CD14-positive monocyte (primary cell): ENCODE measurements around the gene IL36RN. TPM values are rescaled to one million over a fixed set of nuclear protein-coding genes. Genes with fewer than 3 reads are reported as not detected.
A peak's percentile ranks its signal among the peaks of the same experiment; 100 is the strongest.

Experiments
- DNase-seq, 3 donors: peaks; one replicate each; pipeline ENCODE4 v3.0.0-alpha.2; 2011 to 2022
- H2AFZ ChIP-seq: 2 replicates; pipeline ENCODE4 v1.6.0; 2012; ENCODE audit warnings: mild to moderate bottlenecking, low read depth, low read length, inconsistent platforms; ENCODE audit not compliant: insufficient read depth, poor library complexity, severe bottlenecking
- H3K27ac ChIP-seq, 2 donors: 1 replicate in 1 of 2; 2 replicates in 1 of 2; pipeline ENCODE4 v1.5.1; 2012 to 2013; ENCODE audit warnings: low read length in 2 of 2, control low read depth in 1 of 2, inconsistent platforms in 1 of 2, low read depth in 1 of 2, mild to moderate bottlenecking in 1 of 2
- H3K27me3 ChIP-seq, 2 donors: one replicate each; pipeline versions ENCODE4 v1.6.0 to v1.6.1; 2011 to 2013; ENCODE audit warnings: low read length in 2 of 2; ENCODE audit not compliant: control insufficient read depth in 2 of 2, insufficient read depth in 2 of 2
- H3K36me3 ChIP-seq, 2 donors: replicated peaks in 1 of 2; 1 replicate in 1 of 2; 2 replicates in 1 of 2; pipeline versions ENCODE4 v1.5.1 to v1.6.1; 2012 to 2013; ENCODE audit warnings: low read length in 2 of 2, control low read depth in 1 of 2, inconsistent platforms in 1 of 2, mild to moderate bottlenecking in 1 of 2; ENCODE audit not compliant: insufficient read depth in 2 of 2, control insufficient read depth in 1 of 2
- H3K4me1 ChIP-seq, 2 donors: 1 replicate in 1 of 2; 2 replicates in 1 of 2; pipeline versions ENCODE4 v1.5.1 to v1.6.1; 2012 to 2013; ENCODE audit warnings: low read length in 2 of 2, control low read depth in 1 of 2, inconsistent platforms in 1 of 2, mild to moderate bottlenecking in 1 of 2, moderate library complexity in 1 of 2; ENCODE audit not compliant: insufficient read depth in 2 of 2, control insufficient read depth in 1 of 2
- H3K4me2 ChIP-seq: replicated peaks from 2 replicates; pipeline ENCODE3; 2012; ENCODE audit warnings: low read length, moderate library complexity, mild to moderate bottlenecking; ENCODE audit not compliant: poor library complexity, severe bottlenecking; ENCODE audit errors: extremely low read depth
- H3K4me3 ChIP-seq, 3 experiments: fragments of 200-600 bp in 1 of 3; sonication (generic) in 1 of 3; replicated peaks in 1 of 3; 1 replicate in 2 of 3; 2 replicates in 1 of 3; pipeline ENCODE4 v1.5.1; 2011 to 2013; ENCODE audit warnings: low read length in 3 of 3, mild to moderate bottlenecking in 3 of 3, control low read depth in 2 of 3, low read depth in 2 of 3, inconsistent platforms in 1 of 3, moderate library complexity in 1 of 3
- H3K79me2 ChIP-seq: 2 replicates; pipeline ENCODE4 v1.6.0; 2012; ENCODE audit warnings: mild to moderate bottlenecking, control low read depth, inconsistent platforms, low read length, moderate library complexity; ENCODE audit not compliant: insufficient read depth
- H3K9ac ChIP-seq: 2 replicates; pipeline ENCODE4 v1.6.0; 2017; ENCODE audit warnings: low read length, mild to moderate bottlenecking; ENCODE audit not compliant: insufficient read depth, poor library complexity, severe bottlenecking
- H3K9me3 ChIP-seq, 2 donors: replicated peaks in 1 of 2; 1 replicate in 1 of 2; 2 replicates in 1 of 2; pipeline versions ENCODE4 v1.5.1 to v1.6.1; 2012 to 2013; ENCODE audit warnings: low read length in 2 of 2, control low read depth in 1 of 2; ENCODE audit not compliant: control insufficient read depth in 1 of 2, insufficient read depth in 1 of 2
- H4K20me1 ChIP-seq: 2 replicates; pipeline ENCODE4 v1.6.0; 2012; ENCODE audit warnings: mild to moderate bottlenecking, low read length, control low read depth, moderate library complexity; ENCODE audit not compliant: insufficient read depth
- H3K27ac Mint-ChIP-seq, 7 donors: one replicate each; pipeline ENCODE4 v1.8.0; 2020; ENCODE audit warnings: mild to moderate bottlenecking in 7 of 7, mixed read lengths in 7 of 7, moderate library complexity in 6 of 7, inconsistent platforms in 2 of 7
- H3K27me3 Mint-ChIP-seq, 3 donors: one replicate each; pipeline ENCODE4 v1.8.0; 2021 to 2022; ENCODE audit warnings: low read depth in 3 of 3, mild to moderate bottlenecking in 3 of 3, mixed read lengths in 3 of 3, moderate library complexity in 3 of 3, inconsistent platforms in 1 of 3
- H3K36me3 Mint-ChIP-seq, 2 donors: one replicate each; pipeline ENCODE4 v1.8.0; 2020; ENCODE audit warnings: mixed read lengths in 2 of 2, inconsistent platforms in 1 of 2, mild to moderate bottlenecking in 1 of 2
- H3K4me1 Mint-ChIP-seq: one replicate; pipeline ENCODE4 v1.8.0; 2020; ENCODE audit warnings: mild to moderate bottlenecking, mixed read lengths
- H3K4me3 Mint-ChIP-seq, 2 donors: one replicate each; pipeline ENCODE4 v1.8.0; 2020; ENCODE audit warnings: mild to moderate bottlenecking in 2 of 2, mixed read lengths in 2 of 2, moderate library complexity in 1 of 2
- H3K9me3 Mint-ChIP-seq, 7 donors: one replicate each; pipeline ENCODE4 v1.8.0; 2020 to 2022; ENCODE audit warnings: mixed read lengths in 7 of 7, mild to moderate bottlenecking in 6 of 7, moderate library complexity in 6 of 7, inconsistent platforms in 2 of 7
- CTCF ChIP-seq: fragments of 200-600 bp; IDR thresholded peaks from one replicate; pipeline ENCODE4 v1.8.0; 2022; ENCODE audit warnings: antibody characterized with exemption, mild to moderate bottlenecking
- WGBS: methylation state at CpG from one replicate; pipeline ENCODE4 v1.1.5; 2013; ENCODE audit warnings: missing lambda C conversion rate; ENCODE audit not compliant: insufficient coverage; 5-methylcytosine and 5-hydroxymethylcytosine counted together
- intact Hi-C, 2 donors: fragments of 100-400 bp; cut with micrococcal nuclease; formaldehyde crosslinking; loops; one replicate each; pipeline versions ENCODE4 v1.15.0 to v1.15.1; 2023
- polyA plus RNA-seq, 3 donors: library from polyadenylated mRNA; depleted of rRNA in 1 of 3; unstranded in 2 of 3; stranded (reverse) in 1 of 3; fragments of 300-500 nt in 2 of 3; fragments of >200 nt in 1 of 3; fragmentation: Illumina TruSeq in 2 of 3; gene quantifications; 1 replicate in 2 of 3; 2 replicates in 1 of 3; pipeline ENCODE4 v1.2.3, GENCODE V29; 2012 to 2021

The IL36RN gene
- polyA plus RNA-seq, 3 donors, result not detected

- peaks cover 8% of the 10 kb centered on the region for H3K4me1 Mint-ChIP-seq
- 20% methylated on average over 1 of the region's 1 CpG for WGBS
Measured at GRCh38 chr2:113028112-113028511, 30.9 kb upstream of the IL36RN start.

GRCh38 chr2:113032737-113033136 lies 26.3 kb upstream of the IL36RN start:
- Mint-ChIP-seq H3K9me3 (peaks cover 0 to 3% (median 0%) of the 10 kb centered on the region in 7 donors), H3K27ac (peak overlapping the region in 1 of 7 donors; percentile 33), H3K27me3 (peaks cover 14 to 20% (median 18%) of the 10 kb centered on the region in 3 donors), H3K4me1 (no peaks in the 10 kb centered on the region), H3K36me3 (no peaks in the 10 kb centered on the region), H3K4me3 (no peak overlapping the region)
- Histone ChIP-seq H2AFZ (no peak overlapping the region), H3K27me3 (peaks cover 3 to 4% of the 10 kb centered on the region in 2 donors), H3K79me2 (no peaks in the 10 kb centered on the region), H3K4me3 (no peak overlapping the region), H3K9ac (no peak overlapping the region), H3K27ac (no peak overlapping the region), H3K36me3 (no peaks in the 10 kb centered on the region), H3K4me2 (no peak overlapping the region), H4K20me1 (no peaks in the 10 kb centered on the region), H3K4me1 (no peaks in the 10 kb centered on the region), H3K9me3 (no peaks in the 10 kb centered on the region)
- intact Hi-C loops, result no loop called here
- no peak for DNase-seq
- TF ChIP-seq CTCF, result no peak
- WGBS, result 91% methylated on average over 1 of the region's 1 CpG

More at GRCh38 chr2:113028112-113028511, 30.9 kb upstream of the IL36RN start:
- no peak for DNase-seq
- intact Hi-C loops, result no loop called here
- Mint-ChIP-seq H3K27me3 (peaks cover 17 to 26% (median 25%) of the 10 kb centered on the region in 3 donors), H3K9me3 (peaks cover 0 to 2% (median 0%) of the 10 kb centered on the region in 7 donors), H3K4me3 (no peak overlapping the region), H3K36me3 (no peaks in the 10 kb centered on the region), H3K27ac (peak overlapping the region in 1 of 7 donors; percentile 33)
- no peak overlapping the region for H3K4me3 ChIP-seq
- H3K4me1 ChIP-seq, result no peaks in the 10 kb centered on the region
- no peak overlapping the region for H3K4me2 ChIP-seq
- peaks cover 7 to 17% of the 10 kb centered on the region in 2 donors for H3K27me3 ChIP-seq
- no peaks in the 10 kb centered on the region for H3K36me3 ChIP-seq
- no peaks in the 10 kb centered on the region for H3K9me3 ChIP-seq
- TF ChIP-seq CTCF, result no peak
- H3K79me2 ChIP-seq, result no peaks in the 10 kb centered on the region
- no peak overlapping the region for H2AFZ ChIP-seq
- no peak overlapping the region for H3K27ac ChIP-seq
- H3K9ac ChIP-seq, result no peak overlapping the region
- H4K20me1 ChIP-seq, result no peaks in the 10 kb centered on the region
